HK-2 (cell line): ENCODE measurements around the gene ARHGAP40.

Experiments used
- DNase-seq: peaks from one replicate; pipeline ENCODE4 v3.0.0-alpha.2; 2018; ENCODE audit not compliant: unreplicated experiment

The ARHGAP40 gene

DNA sequence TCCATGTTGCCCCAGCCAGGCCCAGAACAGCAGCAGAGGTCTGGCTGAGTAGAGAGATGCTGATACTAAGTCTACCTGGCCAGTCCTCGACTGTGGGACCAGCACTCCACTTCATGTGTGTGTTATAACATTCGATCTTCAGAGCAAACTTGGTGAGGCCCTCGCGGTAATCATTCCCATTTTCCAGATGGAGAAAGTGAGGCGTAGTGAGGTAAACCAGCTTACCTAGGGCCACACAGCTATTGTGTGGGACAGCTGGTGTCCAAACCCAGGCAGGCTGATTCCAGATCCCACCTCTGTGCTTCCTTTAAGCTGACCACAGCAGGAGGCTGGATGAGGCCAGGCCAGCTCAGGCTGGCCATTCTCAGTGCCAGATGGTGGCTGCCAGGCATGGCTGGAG lies 75.0 kb downstream of the ARHGAP40 start:
- DNase-seq, result no peak

DNA sequence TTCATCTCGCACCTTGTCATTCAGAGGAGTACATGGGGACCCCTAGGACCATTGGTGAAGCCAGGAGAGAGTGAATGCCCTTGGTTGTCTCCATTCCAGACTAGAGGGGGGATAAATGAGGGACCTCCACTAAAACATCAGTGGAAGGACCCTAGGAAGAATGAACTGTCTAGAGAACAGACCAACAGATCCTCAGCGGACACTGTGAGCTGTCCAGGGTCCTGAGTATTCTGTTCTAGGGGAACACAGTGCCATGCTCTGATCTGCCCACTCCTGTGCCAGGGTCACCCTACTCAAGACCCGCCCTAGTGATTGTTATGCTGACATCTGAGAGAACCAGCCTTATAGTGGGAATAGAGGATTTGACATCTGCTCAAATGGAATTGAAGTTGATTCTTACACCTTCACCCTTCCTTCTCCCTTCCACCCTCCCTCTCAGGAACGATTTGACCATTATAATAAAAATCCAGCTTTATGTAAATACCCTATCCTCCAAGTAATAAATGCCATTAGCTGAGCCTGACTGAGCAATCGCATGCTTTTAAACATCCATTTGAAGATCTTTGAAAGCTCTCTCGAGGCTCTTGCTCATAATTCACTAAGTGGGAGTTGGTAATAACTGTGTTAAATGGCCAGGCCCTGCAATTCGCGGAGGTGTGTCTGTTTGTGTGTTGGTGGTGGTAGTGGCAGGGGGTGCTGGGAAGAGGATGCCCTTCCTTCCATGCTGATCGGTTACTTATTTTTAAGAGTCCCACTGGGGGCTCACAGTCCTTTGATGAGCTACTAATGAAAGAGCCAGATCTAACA lies 79.1 kb downstream of the ARHGAP40 start:
- peak; percentile 46 for DNase-seq

DNA sequence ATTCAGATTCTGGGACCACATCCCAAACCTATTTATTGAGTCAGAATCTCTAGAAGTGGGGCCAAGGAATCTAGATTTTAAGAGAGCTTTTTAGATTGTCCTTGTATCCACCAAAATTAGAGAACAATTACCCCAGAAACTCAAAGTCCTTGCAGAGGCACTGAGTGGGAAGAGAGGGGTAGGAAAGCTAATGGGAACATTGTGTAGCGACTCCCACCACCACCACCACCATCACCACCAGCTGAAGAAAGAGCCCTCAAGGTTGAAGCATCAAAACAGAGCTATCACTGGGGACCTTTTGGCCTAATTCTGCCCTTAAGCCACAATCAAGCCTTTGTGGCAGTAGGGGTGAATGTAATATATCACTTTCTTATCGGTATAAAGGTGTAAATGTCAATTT lies 83.7 kb downstream of the ARHGAP40 start:
- DNase-seq, result no peak

DNA sequence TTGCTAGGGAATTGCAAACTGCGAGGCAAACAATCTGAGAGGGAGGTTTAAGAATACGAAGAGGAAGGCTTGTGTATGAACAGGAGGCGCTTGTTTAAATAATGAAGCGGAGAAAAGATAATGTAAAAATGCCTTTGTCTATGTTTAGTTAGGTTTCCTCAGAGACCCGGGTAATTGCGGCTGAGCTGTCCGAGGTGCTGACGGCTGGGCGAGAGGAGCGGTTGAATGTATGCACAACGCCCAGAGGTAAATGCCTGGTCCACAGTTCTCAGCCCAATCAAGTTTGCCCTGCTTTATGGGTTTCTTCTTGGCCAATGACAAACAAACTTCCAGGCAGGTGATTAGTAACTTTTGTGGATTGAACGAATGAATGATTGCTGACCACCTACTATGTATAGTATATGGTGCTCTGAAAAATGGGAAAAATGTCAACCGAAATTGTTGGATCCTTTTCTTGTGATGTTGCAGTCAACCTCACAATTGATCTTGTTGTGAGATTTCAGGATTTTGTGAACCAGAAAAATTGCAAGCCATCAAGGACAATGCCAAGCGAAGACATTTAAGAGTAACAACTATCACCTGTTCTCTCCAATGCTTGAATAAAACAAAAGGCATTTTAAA lies 84.4 kb downstream of the ARHGAP40 start:
- peak; percentile 63 for DNase-seq

DNA sequence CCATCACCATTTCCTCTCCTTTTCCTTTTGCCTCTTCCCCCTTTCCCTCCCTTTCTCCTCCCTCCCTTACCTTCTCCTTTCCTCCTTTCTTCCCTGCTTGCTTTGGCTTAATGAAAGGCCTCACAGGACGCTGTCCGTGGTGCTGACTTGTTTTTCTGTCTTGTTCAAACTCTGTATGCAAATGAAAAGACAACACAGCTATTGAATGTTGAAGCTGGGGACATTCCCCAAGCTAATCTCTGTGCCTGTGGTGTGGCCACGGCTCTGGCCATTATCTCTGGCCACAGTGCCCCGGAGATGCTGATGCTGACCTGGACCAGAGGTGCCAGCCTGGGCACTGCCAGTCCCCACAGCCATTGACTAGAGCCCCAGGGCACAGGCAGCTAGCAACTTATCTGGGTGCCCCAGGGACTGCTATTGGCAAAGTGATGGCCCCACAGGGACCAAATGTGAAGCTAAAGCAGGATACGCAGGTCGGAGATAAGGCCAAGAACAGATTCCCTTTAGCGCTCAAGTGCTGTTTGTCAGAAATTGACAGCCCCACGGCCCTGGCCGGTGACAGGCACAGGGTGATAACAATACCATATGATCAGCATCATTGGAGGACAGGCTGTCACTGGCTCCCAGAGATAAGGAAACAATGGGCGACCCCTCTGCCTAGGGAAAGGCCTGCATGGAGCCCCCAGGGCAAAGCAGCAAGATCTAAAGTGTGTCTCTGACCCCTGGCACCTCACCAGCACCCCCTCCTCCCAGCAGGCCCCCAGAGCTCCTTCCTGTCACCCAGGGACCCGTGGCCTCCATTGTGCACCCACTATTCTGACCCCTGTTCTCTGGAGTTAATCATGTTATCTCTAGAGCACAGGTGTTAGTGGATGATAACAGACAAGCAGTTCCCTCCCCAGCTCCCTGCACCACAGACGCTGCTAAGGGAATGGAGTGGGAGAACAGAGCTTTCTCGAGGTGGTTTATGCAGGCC lies 91.1 kb downstream of the ARHGAP40 start:
- DNase-seq, result peak; percentile 70

DNA sequence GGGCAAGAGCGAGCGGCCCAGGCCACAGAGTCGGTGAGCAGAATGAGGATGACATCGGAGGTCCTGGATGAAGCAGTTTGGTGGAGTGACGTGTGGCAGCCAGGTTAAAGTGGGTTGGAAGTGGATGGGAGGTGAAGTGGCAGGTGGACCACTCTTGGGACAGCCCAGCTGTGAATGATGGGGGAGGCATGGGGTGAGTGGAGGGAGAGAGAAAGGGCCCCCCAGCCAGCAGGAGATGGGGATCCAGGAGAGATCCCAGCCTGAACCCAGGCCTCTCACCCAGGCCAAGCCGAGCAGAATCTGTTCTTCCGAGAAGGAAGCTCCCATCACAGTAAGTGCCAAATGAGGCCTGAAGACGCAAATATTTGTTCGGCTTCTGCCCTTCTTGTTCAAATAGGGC lies 95.7 kb downstream of the ARHGAP40 start:
- no peak for DNase-seq

DNA sequence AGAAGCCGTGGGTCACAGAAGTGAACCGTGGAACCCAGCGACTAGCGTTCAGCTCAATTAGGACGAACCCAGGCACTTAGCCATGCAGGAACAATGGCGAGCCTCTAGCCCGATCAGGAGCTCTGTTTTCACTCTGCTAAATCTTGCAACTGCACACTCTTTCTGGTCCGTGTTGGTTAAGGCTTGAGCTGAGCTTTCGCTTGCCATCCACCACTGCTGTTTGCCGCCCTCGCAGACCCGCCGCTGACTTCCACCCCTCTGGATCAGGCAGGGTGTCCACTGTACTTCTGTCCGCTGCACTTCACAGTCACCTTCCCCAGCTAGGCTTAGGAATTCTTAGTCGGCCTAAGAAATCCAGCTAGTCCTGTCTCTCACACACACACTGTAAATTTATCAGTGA lies 96.9 kb downstream of the ARHGAP40 start:
- DNase-seq, result no peak

DNA sequence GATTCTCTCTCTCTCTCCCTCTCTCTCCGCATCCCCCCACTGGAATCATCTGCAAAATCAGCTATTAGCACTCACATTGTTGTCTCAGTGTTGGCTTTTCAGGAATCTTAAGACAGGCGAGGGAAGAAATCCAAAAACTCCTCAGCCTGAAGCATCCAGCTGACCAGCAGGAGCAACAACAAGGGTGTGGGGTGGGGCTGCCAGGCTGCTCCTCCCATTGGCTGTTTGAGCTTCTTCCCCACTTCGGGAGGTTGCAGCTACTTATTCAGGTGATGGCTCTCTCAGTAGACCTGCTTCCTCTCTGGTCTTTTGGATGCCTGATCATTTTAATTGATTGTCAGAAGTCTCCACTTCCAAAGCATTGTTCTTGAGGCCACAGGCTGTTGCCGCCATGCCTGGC lies 98.5 kb downstream of the ARHGAP40 start:
- no peak for DNase-seq
